BE2C (cell line): ENCODE measurements around the gene HTRA1.

ENCODE experiments used
- DNase-seq: peaks from one replicate; pipeline ENCODE4 v3.0.0-alpha.2; 2020
- H3K27me3 ChIP-seq: fragments of 250-450 bp; sonication (Bioruptor Pico); 2 replicates; pipeline ENCODE4 v1.5.1; 2020; ENCODE audit warnings: mild to moderate bottlenecking
- H3K36me3 ChIP-seq: fragments of 250-450 bp; sonication (Bioruptor Pico); 2 replicates; pipeline ENCODE4 v1.5.1; 2020; ENCODE audit warnings: mild to moderate bottlenecking
- H3K4me1 ChIP-seq: fragments of 250-450 bp; sonication (Bioruptor Pico); 2 replicates; pipeline ENCODE4 v1.5.1; 2020
- H3K4me3 ChIP-seq: 2 replicates; pipeline ENCODE4 v1.5.1; 2011; ENCODE audit warnings: low read depth, low read length
- H3K9me3 ChIP-seq: fragments of 250-450 bp; sonication (Bioruptor Pico); 2 replicates; pipeline ENCODE4 v1.5.1; 2020
- CTCF ChIP-seq: IDR thresholded peaks from 2 replicates; pipeline ENCODE4 v1.5.1; 2012; ENCODE audit warnings: mild to moderate bottlenecking, low read depth, low read length

HTRA1 gene

GRCh38 chr10:122493761-122494160, 32.4 kb downstream of the HTRA1 start:
- TF ChIP-seq CTCF, result no peak
- no peaks in the 10 kb centered on the region for H3K9me3 ChIP-seq

GRCh38 chr10:122494173-122494820, 32.9 kb downstream of the HTRA1 start:
- Histone ChIP-seq H3K9me3 (no peaks in the 10 kb centered on the region), H3K4me3 (no peak overlapping the region), H3K4me1 (no peaks in the 10 kb centered on the region), H3K27me3 (0 out of 2 replicates have a peak, but pooled peaks cover 2% of the 10 kb centered on the region), H3K36me3 (no peaks in the 10 kb centered on the region)
- no peak for TF ChIP-seq CTCF
- no peak for DNase-seq

More at GRCh38 chr10:122493761-122494160, 32.4 kb downstream of the HTRA1 start:
- Histone ChIP-seq H3K4me1 (no peaks in the 10 kb centered on the region), H3K36me3 (no peaks in the 10 kb centered on the region), H3K27me3 (0 out of 2 replicates have a peak, but pooled peaks cover 2% of the 10 kb centered on the region), H3K4me3 (no peak overlapping the region)
- no peak for DNase-seq

- Histone ChIP-seq H3K4me3 (no peak overlapping the region), H3K27me3 (0 out of 2 replicates have a peak, but pooled peaks cover 2% of the 10 kb centered on the region), H3K9me3 (no peaks in the 10 kb centered on the region), H3K36me3 (no peaks in the 10 kb centered on the region), H3K4me1 (no peaks in the 10 kb centered on the region)
- DNase-seq, result no peak
- TF ChIP-seq CTCF, result no peak
Observed at GRCh38 chr10:122494833-122495232, 33.5 kb downstream of the HTRA1 start.

GRCh38 chr10:122495406-122496340, 34.3 kb downstream of the HTRA1 start:
- Histone ChIP-seq H3K4me1 (no peaks in the 10 kb centered on the region), H3K27me3 (0 out of 2 replicates have a peak, but pooled peaks cover 2% of the 10 kb centered on the region), H3K36me3 (no peaks in the 10 kb centered on the region), H3K4me3 (no peak overlapping the region), H3K9me3 (no peaks in the 10 kb centered on the region)
- TF ChIP-seq CTCF, result no peak
- DNase-seq, result no peak

GRCh38 chr10:122497241-122497640, 35.9 kb downstream of the HTRA1 start:
- Histone ChIP-seq H3K36me3 (no peaks in the 10 kb centered on the region), H3K27me3 (no peaks in the 10 kb centered on the region), H3K4me3 (no peak overlapping the region), H3K9me3 (no peaks in the 10 kb centered on the region), H3K4me1 (no peaks in the 10 kb centered on the region)
- no peak for TF ChIP-seq CTCF
- no peak for DNase-seq

- no peaks in the 10 kb centered on the region for H3K9me3 ChIP-seq
- no peak for DNase-seq
- TF ChIP-seq CTCF, result no peak
- no peaks in the 10 kb centered on the region for H3K36me3 ChIP-seq
- no peak overlapping the region for H3K4me3 ChIP-seq
- H3K4me1 ChIP-seq, result no peaks in the 10 kb centered on the region
- no peaks in the 10 kb centered on the region for H3K27me3 ChIP-seq
Observed at GRCh38 chr10:122498521-122498920, 37.2 kb downstream of the HTRA1 start.
